Iris pigment epithelial cell (primary cell): ENCODE results near the gene XIRP1.
"Not testable (repeated sequence)": the region's sequence is repeated elsewhere in the genome, so short reads cannot be mapped to it uniquely, and the experiment has no call there.

Experiments used
- DNase-seq: peaks from one replicate; pipeline ENCODE4 v3.0.0-alpha.2; 2011; ENCODE audit warnings: low read depth

The XIRP1 gene

DNA sequence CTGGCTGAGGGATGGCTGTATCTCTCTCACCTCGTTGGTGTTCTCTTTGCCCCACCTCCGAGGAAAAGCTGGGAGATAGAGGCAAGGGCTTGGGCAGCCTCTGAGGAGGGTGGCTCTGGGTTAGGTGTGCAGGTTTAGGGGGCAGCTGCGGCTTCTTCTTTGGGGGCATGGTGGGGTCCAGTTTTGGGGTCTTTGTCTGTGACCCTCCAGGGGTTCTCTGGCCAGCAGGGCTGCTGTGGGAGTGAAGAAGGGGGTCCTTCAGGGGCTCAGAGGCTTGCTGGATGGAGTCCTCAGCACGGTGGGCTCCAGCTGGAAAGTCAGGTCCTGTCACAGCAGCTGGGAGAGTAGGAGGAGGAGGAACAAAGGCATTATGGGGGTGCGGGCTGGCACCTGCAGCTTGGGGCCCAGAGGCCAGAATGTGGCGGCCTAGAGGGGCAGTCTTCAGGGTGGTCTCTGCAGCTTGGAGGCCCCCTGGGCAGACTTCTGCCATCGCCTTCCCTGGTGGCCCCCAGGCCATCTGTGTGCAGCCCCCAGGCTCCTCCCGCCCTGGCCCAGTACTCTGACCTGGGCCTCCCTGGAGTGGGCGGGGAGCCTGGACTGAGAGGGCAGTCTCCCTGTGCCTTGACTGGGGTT, 7.0 kb downstream of the XIRP1 start:
- no peak for DNase-seq

DNA sequence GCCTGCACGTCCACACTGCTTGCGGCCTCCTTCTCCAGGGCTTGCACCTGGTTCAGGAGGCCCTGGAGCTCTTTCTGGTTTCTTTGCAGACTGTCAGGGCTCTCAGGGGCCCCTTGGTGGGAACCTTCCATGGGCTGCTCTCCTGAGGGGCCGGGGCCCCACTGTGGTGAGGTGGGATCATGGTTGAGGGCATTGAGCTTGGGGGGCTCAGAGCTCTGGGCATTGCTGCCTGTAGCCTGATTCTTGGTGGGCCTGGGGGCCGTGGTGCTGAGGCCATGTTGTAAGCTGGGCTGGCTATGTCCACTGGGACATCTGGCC, 7.5 kb downstream of the XIRP1 start:
- DNase-seq: no peak

DNA sequence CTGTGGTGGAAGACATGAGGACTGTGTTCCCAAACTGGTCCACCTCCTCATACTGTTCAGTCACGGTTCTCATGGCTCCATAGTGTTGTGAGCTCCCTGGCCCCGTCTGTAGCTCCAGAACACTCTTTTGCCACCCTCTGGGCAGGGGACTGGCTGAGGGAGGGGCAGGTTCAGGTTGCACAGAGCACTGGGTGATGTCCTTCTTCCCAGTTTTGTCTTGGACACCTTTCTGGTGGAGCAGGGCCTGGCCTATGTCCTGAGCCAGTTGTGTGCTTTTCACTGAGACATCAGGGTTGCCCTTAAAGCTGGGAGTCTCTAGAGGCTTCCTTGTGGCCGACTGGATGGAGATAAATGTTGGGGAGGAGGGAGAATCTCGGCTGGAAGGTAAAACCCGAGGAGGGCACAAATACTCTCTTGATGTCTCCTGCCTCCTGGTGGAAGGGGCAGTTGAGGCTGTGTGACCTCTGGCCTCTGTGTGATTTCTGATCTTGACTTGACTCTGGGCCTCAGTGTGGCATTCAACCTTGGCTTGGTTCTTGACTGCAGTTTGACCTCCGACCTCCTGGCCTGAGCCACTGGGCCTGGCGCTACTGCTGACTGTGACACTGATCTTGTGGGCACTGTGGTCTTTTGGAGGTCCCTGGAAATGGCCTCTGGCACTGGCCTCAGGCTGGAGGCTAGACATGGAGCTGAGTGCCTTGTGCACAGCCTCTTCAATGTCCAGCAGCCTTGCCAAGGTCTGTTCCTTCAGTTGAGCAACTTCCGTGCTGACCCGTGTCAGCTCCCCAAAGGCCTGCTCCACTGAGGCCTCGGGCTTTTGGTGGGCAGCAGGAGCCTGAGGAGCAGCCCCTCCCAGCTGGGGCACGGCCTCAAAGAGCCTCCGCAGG, 8.1 kb downstream of the XIRP1 start:
- DNase-seq: no peak

DNA sequence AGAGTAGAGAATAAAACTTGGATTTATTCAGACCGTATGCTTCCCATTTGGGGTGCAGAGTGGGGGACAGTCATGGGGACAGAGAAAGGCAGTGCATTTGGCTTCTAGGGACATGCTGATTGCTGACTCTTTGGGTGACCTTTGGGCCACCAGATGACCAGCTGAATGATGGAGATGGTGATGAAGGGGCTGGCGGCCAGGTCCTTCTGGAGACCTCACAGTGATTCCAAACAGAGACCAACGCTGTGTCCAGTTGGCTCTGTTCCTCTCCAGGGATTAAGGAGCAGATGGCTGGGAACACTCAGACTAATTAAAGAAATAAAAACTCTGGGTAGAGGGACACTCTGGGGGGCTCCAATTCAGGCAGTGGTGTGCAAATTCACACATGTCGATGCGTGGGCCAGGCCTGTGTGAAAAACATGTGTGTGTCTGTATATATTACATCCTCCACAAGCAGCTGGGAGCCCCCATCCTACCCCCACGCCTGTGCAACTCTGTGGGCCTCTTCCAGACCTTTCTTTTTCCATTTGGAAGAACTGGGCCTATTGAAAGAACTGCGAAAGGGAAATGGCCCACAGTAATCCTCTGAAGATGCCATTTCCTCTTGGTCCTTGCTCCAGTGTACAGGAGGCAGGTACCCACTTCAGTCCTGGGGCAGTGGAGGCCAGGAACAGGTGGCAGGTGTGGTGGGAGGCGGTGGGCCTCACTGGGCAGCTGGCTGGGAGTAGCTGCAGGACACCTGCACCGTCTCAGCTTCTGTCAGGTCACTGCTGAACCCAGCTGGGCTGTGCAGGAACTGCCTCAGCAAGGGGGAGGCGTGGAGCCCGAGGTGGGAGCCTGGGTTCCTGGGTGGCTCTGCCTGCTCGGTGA, 8.9 kb downstream of the XIRP1 start:
- no peak for DNase-seq

DNA sequence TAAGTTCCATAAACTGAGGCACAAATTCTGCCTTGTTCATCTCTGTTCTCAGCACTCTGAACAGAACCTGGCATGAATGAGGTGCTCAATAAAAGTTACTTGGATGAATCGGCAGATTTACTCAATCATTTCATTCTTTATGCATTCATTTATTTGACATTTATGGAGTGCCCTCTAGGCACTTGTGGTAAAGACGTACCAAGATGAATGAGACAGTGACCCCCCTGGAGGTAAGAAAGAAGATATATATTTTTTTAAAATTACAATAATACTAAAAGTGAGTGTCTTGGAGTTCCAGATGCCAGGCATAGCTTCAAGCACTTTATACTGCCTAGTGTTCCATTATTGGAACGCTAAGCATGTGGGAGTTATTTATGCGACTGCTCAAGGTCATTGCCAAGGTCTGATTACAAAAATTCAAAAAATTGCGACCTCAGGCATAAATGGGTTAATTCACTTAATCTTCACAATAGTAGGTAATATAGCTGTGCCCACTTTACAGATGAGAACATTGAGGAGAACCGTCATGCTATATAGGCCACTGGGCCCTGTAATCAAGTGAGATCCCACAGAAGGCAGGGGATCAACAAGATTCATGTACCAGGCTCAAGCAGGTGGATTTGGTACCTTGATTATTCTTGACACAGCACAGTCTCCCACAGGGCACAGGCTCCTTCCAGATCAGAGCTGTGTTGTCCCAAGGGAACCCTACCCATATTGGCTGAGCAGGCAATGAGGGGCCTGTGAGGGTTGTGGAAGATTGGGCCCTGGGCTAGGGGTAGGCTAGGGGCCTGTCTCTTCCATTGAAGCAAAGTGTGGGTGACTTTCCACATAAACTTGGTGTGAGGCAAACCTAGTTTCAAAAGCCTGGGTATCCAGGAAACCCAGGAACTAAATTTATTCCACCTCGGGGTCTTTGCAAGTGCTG, 10.7 kb downstream of the XIRP1 start:
- no peak for DNase-seq

DNA sequence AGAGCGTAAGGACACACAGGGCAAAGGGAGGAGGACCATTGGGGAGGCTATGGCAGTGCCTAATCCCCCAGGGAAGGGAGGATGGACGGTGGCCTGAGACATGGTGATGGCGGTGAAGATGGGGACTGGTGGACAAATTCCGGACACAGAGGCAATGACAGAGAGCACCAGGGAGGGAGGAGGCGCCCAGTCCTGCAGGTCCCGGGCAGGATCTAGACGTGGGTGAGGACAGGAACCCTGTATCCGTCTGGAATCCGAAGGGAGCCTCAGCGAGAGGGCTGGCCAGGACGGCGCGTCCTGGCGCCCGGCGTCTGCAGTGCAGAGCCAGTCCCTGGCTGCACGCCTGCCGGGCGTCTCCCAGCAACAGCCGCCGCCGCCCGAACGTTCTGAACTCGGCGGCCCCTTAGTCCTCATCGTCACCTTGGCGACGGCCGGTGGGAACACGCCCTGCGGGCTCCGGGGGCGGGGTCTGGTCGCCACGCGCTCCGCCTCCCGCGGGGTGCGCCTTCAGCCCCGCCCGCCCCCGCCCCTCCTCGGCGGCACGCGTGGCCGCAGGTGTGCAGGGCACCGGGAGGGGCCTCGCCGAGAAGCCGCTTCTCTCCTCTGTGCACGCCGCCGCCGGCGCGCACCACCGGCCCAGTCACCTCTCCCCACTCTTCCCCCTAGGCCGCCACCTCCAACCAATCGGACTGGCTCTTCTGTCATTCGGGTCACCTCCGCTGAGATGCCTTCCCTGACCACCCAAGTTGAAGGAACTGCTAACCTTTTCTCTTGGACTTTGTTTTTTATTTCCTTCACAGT, 11.6 kb downstream of the XIRP1 start:
- peak; percentile 88 for DNase-seq

DNA sequence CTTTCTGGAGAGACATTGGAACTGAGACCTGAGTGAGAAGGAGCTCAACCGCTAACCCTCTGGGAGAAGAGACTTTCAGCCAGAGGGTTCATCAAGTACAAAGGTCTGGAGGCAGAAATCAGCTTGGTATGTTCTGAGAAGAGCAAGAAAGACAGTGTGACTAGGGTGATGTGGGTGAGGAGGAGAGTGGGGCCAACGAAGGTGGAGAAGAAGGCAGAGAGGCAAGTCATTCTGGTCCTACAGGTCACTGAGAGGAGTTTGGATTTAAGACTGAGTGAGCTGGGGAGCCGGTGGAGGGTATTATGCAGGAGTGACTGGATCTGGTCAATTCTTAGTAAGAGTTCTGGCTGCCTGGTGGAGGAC, 12.2 kb downstream of the XIRP1 start:
- no peak for DNase-seq

DNA sequence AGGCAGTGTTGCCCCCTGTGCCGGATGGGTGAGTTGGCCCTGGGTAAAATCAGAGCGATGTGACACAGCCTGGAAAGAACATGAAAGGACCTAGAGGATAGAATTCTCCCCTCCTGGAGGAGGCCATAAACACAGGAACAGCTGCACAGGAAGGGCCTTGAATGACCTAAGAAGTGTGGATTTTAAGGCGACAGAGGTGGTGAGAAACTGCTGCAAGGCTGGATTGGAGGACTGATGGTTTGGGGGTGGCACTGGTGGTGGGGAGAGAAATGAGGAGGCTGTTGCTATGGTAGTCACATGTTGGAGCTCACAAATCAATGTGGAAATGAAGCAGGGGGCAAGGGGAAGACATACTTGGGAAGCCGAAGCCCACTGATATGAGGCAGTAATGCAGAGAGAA, 13.8 kb downstream of the XIRP1 start:
- DNase-seq: peak; percentile 60

DNA sequence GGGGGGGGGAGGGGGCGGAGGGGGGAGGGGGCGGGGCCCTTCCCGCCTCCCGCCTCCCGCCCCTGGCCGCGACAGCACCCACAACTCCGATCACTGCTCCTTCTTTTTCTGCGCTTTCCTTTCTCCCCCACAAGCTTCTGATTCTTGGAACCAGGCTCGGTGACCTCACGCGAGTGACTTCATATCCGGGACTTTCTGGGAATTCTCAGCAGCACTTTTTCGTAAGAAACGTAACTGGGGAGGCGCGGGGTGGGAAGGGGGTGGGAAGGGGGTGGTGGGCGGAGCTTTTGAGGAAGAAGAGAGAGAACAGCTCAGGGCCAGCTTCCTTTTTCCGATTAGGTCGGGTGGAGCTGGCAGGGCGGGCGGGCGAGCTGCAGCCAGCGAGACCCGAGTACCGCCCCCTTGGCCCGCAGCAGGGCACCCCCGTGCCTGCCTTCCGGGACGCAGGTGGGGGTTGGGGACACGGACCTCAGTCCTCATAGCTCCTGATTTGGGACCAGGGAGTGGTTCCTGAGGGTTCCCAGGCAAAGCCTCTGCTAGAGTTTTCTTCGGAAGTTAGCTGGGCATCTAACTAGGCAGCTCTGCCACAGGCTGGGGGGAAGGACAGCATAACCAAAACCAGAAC, 14.6 kb downstream of the XIRP1 start:
- peak; percentile 97 for DNase-seq

DNA sequence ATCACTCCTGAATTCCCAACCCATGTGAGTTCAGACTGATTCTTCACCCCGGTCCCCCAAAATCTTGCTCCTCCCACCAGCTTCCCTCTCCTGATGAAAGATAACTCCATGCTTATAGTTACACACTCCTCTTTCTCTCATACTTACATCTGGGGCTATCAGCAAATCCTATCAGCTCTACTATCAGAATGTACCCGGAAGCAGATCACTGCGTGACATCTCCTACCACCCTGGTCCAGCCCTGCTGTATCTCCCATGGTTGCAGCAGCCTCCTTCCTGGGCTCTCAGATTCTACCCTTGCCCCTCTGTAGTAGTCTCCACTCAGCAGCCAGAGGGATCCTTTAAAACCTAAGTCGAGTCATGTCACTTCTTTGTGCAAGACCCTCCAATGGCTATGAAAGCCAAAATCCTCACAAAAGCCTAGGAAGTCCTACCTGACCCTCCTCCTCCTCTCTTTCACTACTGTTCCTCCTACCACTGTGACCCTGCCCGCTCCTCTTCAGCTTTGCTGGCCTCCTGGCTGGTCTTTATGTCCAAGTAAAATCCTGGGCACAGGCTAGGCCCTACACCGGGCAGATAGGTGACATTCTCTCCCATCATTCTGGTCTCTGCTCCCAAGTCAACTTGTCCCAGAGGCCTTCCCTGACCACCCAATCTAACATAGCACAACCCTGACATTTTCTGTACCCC, 16.2 kb downstream of the XIRP1 start:
- DNase-seq: no peak

DNA sequence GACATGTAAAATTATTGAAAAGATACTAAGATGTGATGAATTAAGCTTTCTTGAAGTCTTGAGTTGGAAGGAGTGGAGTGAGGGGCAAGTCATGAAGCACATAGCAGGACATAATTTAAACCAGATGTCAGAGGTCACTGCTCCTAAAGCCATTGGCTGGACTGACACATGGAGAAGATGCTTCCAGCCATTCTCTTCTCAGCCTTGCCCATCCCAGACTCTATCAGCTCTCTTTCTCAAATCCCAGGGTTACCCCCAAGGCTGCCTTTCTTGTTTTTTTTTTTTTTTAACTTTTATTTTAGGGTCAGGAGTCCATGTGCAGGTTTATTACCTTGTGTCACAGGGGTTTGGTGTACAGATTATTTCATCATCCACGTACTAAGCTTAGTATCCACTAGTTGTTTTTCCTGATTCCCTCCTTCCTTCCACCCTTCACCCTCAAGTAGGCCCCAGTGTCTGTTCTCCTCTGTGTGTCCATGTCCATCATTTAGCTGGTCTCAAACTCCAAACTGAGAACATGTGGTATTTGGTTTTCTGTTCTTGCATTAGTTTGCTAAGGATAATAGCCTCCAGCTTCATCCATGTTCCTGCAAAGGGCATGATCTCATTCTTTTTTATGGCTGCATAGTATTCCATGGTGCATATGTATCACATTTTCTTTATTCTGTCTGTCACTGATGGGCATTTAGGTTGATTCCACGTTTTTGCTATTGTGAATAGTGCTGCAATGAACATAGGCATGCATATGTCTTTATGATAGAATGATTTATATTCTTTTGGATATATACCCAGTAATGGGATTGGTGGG, 18.9 kb downstream of the XIRP1 start:
- no peak for DNase-seq

DNA sequence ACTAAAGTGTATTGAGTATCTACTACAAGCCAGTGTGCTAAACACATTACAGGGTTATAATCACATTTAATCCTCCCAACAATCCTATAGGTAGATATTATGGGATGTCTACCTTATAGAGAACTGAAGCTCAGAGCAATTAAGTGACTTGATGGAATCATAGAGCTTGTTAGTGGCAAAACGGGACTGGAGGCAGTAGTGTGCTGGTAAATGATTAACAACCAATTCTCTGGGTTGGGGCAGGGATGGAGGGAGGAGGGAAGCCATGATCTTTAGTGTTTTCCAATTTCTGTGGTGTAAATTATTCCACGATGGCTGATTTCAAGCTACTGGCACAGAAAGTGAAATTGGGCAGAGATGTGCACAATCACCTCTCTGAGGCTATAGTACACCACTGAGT, 20.5 kb downstream of the XIRP1 start:
- DNase-seq: no peak

DNA sequence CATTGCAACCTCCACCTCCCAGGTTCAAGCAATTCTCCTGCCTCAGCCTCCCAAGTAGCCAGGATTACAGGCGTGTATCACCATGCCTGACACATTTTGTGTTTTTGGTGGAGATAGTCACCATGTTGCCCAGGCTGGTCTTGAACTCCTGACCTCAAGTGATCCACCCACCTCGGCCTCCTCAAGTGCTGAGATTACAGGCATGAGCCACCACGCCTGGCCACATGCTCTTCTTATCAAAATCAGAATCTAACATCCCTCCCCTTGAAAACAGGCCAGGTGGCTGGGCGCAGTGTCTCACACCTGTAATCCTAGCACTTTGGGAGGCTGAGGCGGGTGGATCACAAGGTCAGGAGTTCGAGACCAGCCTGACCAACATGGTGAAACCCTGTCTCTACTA, 21.5 kb downstream of the XIRP1 start:
- DNase-seq: not testable (repeated sequence)

DNA sequence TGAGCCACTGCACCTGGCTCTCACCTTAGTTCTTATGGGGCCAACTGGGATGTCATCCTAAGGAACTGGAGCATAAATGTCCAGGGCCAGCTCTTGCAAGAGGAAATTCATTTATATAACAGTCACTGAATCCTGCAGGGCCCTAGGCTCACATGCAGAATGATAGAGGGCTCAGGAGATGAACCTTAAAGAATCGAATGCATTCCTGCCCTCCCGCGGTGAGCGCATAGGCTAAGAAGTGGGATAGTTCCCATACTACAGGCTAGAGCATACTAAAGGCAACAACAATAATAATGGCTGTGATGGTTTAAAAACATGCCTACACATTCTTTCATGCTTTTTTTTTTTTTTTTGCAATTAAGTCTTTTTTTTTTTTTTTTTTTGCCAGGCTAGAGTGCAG, 21.9 kb downstream of the XIRP1 start:
- DNase-seq: no peak

DNA sequence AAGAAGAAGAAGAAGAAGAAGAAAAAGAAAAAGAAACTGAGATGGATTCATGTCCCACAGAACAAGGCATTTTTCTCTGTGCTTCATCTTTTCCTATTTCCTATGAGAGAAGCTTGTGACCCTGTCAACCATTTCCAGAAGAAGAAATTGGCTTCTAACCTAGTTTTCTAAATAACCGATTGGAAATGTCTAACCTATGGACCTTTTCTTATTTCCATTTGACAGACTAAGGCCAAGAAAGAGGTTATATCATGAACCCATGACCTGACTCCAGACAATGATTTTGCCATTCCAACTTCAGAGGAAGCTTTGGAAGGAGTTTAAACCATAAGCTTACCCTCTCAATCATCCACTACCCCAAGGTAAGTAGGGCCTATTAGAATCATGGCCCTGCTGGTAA, 22.7 kb downstream of the XIRP1 start:
- DNase-seq: no peak

DNA sequence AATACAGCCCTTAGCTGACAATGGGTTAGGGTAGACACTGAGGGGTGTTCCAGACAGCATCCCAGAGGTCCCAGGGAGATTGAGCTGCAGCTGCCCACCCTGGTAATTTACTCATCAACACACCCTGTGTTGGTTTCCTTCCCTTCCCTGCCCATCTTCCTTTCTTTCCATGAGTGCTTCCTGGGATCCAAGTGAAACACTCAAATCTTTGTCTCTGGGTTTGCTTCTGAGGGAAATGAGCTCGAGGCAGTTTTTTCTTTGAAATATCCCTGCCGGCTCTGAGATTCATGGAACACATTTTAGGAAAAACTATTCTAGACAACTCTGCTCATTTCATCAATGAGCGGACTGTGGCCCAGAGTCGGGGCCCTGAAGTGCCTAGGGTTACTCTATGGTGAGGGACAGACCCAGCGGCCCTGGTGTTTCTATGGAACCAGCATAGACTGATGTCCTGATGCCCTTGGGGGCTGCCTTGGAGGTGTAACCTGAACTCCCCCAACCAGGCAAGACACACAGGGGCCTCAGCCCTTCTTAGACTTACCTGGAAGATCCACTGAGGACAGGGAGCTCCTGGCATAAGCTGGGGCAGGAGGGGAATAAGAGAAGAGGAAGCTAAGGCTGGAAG, 24.1 kb downstream of the XIRP1 start:
- DNase-seq: no peak

DNA sequence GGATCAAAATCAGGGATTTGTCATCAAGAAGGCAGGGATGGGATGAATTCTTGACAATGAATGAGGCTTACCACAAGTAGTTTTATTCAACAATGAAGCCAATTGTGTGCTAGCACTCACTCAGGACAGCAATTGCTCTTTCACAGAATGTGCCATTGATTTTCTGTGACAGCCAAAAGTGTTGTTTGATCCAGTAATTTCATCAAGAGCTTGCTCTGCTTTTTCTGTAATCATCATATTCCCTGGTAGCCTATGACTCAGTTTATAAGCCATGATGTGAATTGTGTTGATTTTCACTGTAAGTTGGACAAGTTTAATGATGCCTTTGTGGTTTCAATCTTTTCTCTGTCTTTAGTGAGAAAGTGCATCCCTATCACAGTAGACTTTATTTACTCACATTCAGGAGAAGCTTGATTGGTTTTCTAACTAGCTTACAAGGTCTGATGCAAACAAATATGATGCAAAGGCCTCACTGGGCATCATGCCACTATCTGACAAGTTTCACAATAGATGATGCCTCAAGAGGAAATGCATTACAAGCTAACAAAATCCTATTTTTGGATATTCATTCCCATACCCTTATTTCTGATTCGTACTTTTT, 25.4 kb downstream of the XIRP1 start:
- DNase-seq: peak; percentile 97

DNA sequence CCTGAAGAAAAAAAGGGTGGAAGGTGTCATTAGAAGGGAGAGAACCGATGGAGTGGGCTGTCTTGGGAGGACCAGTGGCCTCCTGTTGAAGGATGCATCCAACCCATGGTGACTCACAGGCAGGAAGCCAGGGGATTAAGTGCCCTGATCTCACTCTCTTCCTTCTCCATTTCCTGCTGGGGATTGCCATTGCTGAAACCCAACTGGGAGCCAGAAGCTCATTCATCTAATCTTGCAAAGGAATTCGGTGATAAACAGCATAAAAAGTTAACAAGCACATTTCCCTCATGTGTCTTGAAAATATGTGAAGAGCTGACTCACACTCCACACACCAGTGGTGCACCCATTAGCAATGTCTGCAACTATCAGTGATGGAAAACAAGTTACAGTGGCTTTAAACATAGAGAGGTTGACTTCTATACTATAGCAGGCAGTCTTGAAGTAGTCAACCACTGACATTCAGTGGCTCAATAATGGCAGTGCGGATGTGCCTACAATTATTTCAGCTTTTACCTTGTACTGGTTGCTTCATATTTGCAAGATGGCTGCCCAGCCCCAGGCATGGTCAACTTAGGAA, 26.2 kb downstream of the XIRP1 start:
- peak; percentile 98 for DNase-seq
